ENCODE data around the gene GUF1.

GRCh38 chr4:44738615-44739014 lies 60.4 kb downstream of the GUF1 start:
- TF ChIP-seq CTCF (IDR thresholded peaks at IDR 0.05; ENCODE audit: insufficient read depth, low read length) (no peak), SPI1 (IDR thresholded peaks at IDR 0.05; ENCODE audit: borderline replicate concordance, low read depth) (no peak)
- TF ChIP-seq, protein P1, sequence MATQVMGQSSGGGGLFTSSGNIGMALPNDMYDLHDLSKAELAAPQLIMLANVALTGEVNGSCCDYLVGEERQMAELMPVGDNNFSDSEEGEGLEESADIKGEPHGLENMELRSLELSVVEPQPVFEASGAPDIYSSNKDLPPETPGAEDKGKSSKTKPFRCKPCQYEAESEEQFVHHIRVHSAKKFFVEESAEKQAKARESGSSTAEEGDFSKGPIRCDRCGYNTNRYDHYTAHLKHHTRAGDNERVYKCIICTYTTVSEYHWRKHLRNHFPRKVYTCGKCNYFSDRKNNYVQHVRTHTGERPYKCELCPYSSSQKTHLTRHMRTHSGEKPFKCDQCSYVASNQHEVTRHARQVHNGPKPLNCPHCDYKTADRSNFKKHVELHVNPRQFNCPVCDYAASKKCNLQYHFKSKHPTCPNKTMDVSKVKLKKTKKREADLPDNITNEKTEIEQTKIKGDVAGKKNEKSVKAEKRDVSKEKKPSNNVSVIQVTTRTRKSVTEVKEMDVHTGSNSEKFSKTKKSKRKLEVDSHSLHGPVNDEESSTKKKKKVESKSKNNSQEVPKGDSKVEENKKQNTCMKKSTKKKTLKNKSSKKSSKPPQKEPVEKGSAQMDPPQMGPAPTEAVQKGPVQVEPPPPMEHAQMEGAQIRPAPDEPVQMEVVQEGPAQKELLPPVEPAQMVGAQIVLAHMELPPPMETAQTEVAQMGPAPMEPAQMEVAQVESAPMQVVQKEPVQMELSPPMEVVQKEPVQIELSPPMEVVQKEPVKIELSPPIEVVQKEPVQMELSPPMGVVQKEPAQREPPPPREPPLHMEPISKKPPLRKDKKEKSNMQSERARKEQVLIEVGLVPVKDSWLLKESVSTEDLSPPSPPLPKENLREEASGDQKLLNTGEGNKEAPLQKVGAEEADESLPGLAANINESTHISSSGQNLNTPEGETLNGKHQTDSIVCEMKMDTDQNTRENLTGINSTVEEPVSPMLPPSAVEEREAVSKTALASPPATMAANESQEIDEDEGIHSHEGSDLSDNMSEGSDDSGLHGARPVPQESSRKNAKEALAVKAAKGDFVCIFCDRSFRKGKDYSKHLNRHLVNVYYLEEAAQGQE (IDR thresholded peaks at IDR 0.05; ENCODE audit: insufficient replicate concordance, low read depth), result no peak
